Cardiac muscle cell (in vitro differentiated cells and primary cell): ENCODE data around the gene ZNF426. TPM values are rescaled to one million over a fixed set of nuclear protein-coding genes. Genes with fewer than 3 reads are reported as not detected.

Experiments
- DNase-seq, 2 donors: peaks; one replicate each; pipeline versions ENCODE4 v3.0.0 to v3.0.0-alpha.2; 2010 to 2017; ENCODE audit warnings: low read depth in 1 of 2, low spot score in 1 of 2
- H3K27ac ChIP-seq: fragments of 200-600 bp; sonication (generic); 2 replicates; pipeline ENCODE4 v1.5.1; 2016
- H3K27me3 ChIP-seq: fragments of 200-600 bp; sonication (generic); 2 replicates; pipeline ENCODE4 v1.6.0; 2016; ENCODE audit warnings: control low read depth
- H3K36me3 ChIP-seq: fragments of 200-600 bp; sonication (generic); 2 replicates; pipeline ENCODE4 v1.5.1; 2016; ENCODE audit warnings: control low read depth
- H3K4me1 ChIP-seq: fragments of 200-600 bp; sonication (generic); 2 replicates; pipeline ENCODE4 v1.8.1; 2017; ENCODE audit warnings: low read depth, mild to moderate bottlenecking, mixed run types
- H3K4me3 ChIP-seq: fragments of 200-600 bp; sonication (generic); 2 replicates; pipeline ENCODE4 v1.5.1; 2016; ENCODE audit warnings: mild to moderate bottlenecking
- H3K9me3 ChIP-seq: fragments of 200-600 bp; sonication (generic); 2 replicates; pipeline ENCODE4 v1.5.1; 2017; ENCODE audit warnings: low read depth, mild to moderate bottlenecking, control low read depth
- polyA plus RNA-seq: library from polyadenylated mRNA; unstranded; fragments of >200 nt; fragmentation: Nextera tagmentation; extraction: Ambion mirVana; gene quantifications from 2 replicates; pipeline ENCODE4 v1.2.1, GENCODE V29; 2016
- total RNA-seq: library from RNA; depleted of rRNA; stranded (reverse); fragments of >200 nt; gene quantifications from 2 replicates; pipeline ENCODE4 v1.2.3, GENCODE V29; 2016
- TF ChIP-seq, protein P1 (sequence below): IDR thresholded peaks from 2 replicates; pipeline ENCODE4 v1.5.1; 2012; ENCODE audit warnings: low read depth, mild to moderate bottlenecking, low read length

ZNF426 gene
- total and polyA plus RNA-seq, 2 experiments from 2014 or later, result 16.1 to 16.2 TPM

DNA sequence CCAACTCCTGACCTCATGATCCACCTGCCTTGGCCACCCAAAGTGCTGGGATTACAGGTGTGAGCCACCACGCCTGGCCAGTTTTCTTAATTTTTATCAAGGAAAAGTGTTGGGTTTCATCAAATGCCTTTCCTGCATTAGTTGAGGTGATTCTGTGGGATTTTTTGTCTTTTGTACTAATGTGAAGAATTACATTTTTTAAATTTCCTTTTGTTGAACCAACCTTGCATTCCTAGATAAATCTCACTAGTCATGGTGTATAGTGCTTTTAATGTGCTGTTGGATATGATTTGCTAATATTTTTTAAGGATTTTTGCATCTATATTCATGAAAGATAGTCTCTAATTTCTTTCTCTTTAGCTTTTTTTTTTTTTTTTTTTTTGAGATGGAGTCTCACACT lies 37.6 kb downstream of the ZNF426 start:
- no peak overlapping the region for H3K27ac ChIP-seq
- no peaks in the 10 kb centered on the region for H3K36me3 ChIP-seq
- H3K4me3 ChIP-seq, result no peak overlapping the region
- H3K4me1 ChIP-seq, result no peaks in the 10 kb centered on the region
- DNase-seq, result no peak
- no peaks in the 10 kb centered on the region for H3K27me3 ChIP-seq
- TF ChIP-seq, protein P1, sequence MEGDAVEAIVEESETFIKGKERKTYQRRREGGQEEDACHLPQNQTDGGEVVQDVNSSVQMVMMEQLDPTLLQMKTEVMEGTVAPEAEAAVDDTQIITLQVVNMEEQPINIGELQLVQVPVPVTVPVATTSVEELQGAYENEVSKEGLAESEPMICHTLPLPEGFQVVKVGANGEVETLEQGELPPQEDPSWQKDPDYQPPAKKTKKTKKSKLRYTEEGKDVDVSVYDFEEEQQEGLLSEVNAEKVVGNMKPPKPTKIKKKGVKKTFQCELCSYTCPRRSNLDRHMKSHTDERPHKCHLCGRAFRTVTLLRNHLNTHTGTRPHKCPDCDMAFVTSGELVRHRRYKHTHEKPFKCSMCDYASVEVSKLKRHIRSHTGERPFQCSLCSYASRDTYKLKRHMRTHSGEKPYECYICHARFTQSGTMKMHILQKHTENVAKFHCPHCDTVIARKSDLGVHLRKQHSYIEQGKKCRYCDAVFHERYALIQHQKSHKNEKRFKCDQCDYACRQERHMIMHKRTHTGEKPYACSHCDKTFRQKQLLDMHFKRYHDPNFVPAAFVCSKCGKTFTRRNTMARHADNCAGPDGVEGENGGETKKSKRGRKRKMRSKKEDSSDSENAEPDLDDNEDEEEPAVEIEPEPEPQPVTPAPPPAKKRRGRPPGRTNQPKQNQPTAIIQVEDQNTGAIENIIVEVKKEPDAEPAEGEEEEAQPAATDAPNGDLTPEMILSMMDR, result no peak
- H3K9me3 ChIP-seq, result no peaks in the 10 kb centered on the region

DNA sequence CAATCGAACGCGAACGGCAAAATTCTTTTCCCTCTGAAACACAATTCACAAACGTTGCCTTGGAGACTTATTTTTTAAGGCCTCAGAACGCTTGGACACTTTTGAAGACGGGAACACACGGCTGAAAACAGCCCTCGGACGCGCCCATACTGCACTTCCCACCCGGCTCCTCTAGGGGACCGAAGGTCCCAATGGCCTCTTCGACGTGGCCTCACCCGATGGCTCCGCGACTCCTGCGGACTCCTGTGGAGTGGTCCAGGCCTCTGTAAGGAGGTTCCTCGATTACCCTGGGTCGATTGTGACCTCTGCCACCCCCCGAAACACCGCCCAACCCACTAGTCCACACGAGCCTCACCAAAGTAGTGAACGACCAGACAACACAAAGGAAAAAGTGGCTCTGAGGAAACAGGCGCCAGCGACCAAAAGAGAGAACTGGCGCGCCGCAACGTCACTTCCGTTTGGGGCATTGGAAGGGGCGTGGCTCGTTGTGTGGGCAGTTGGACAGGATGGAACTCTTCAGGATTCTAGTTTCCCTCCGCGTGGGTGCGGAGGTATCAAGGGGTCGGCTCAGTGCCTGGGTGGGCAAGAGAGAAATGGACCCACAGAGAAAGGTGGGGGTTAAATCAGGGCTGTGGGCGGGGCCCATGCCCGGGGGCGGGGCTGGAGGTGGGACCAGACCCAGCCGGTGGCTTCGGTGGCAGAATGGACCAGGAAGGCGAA lies 40.1 kb downstream of the ZNF426 start, which contains the start of gene ZNF560:
Gene ZNF560, minus strand, starts transcription at position 434 of the 720 bp plus-strand sequence. CDS start 23,303 bp downstream, outside the sequence.
- H3K27me3 ChIP-seq, result no peaks in the 10 kb centered on the region
- peak within 1 kb of the TSS; percentile 10 for H3K4me3 ChIP-seq
- TF ChIP-seq, protein P1, result peak; percentile 20
- peak; percentile 28 to 41 for DNase-seq
- H3K36me3 ChIP-seq, result no peaks in the 10 kb centered on the region
- H3K4me1 ChIP-seq, result no peaks in the 10 kb centered on the region
- no peak within 1 kb of the TSS for H3K27ac ChIP-seq
- no peaks in the 10 kb centered on the region for H3K9me3 ChIP-seq

DNA sequence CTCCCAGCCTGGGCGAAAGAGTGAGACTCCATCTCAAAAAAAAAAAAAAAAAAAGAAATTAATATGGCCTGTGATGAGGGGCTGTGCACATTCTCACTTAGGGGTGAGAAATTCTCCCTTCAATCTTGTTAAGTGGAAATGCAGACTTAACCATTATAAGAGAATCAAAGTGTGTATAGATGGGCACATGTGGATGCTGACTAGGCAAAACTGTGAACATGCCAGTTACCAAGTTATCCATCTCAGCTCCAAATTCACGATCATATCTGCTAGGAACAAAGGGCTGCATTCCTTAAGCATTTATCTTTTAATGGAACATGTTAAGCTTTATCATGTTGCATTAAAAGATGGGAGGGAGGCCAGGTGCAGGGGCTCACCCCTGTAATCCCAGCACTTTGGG lies 44.3 kb downstream of the ZNF426 start:
- no peaks in the 10 kb centered on the region for H3K27me3 ChIP-seq
- TF ChIP-seq, protein P1, result no peak
- H3K27ac ChIP-seq, result no peak overlapping the region
- H3K36me3 ChIP-seq, result no peaks in the 10 kb centered on the region
- DNase-seq, result no peak
- H3K4me3 ChIP-seq, result no peak overlapping the region
- H3K9me3 ChIP-seq, result no peaks in the 10 kb centered on the region
- H3K4me1 ChIP-seq, result no peaks in the 10 kb centered on the region

DNA sequence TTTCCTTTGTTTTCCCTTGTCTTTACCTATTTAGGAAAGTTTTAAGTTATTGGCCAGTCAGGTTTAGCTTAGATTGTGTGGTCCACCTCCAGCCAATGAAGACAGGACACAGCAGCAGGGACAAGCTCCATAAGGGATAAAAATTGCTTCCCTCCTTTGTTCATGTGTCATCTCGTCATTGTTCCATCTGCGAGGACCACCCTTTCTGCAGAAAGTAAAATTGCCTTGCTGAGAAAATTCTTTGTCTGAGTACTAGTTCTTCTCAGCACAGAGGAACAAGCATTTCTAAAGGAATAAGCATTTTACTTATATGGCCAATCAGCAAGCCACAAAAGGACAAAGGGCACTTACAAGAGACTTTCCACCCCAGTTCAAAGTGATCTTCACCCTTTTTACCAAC lies 51.4 kb downstream of the ZNF426 start:
- no peaks in the 10 kb centered on the region for H3K9me3 ChIP-seq
- H3K4me3 ChIP-seq, result no peak overlapping the region

DNA sequence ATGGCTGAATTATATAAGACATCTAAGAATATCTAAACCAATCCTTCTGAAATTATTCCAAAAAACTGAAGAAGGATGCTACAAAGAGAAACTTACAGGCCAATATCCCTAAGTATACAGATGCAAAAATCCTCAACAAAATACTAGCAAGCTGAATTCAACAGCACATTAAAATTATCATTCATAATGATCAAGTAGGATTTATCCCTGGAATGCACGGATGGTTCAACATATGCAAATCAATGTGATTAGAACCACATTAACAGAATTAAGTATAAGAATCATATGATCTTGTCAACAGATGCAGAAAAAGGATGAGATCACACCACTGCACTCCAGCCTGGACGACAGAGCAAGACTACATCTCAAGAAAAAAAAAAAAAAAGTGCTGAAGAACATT lies 53.3 kb downstream of the ZNF426 start:
- Histone ChIP-seq H3K27me3 (no peaks in the 10 kb centered on the region), H3K4me1 (no peaks in the 10 kb centered on the region), H3K27ac (no peak overlapping the region), H3K36me3 (no peaks in the 10 kb centered on the region), H3K4me3 (no peak overlapping the region), H3K9me3 (no peaks in the 10 kb centered on the region)
- TF ChIP-seq, protein P1, result no peak
- DNase-seq, result no peak

More for the DNA sequence above, 51.4 kb downstream of the ZNF426 start:
- no peak overlapping the region for H3K27ac ChIP-seq
- no peaks in the 10 kb centered on the region for H3K36me3 ChIP-seq
- TF ChIP-seq, protein P1, result no peak
- H3K4me1 ChIP-seq, result no peaks in the 10 kb centered on the region
- H3K27me3 ChIP-seq, result no peaks in the 10 kb centered on the region
- no peak for DNase-seq
